T-helper 17 cell (primary cell): Measurements from ENCODE around the gene WDR55. TPM values are rescaled to one million over a fixed set of nuclear protein-coding genes. Genes with fewer than 3 reads are reported as not detected.

ENCODE experiments used
- ATAC-seq: fragments of 150-1000 bp; cut with Tn5 transposase; 2 replicates; pipeline ENCODE4 v1.10.0; 2021; ENCODE audit warnings: mild to moderate bottlenecking, moderate library complexity
- DNase-seq, 3 donors: peaks; one replicate each; pipeline versions ENCODE4 v3.0.0 to v3.0.0-alpha.2; 2020 to 2021
- H3K9me3 ChIP-seq: one replicate; pipeline ENCODE4 v1.7.0; 2013; ENCODE audit warnings: low read length, mild to moderate bottlenecking; ENCODE audit not compliant: control insufficient read depth, poor library complexity, severe bottlenecking
- H3K27ac Mint-ChIP-seq: one replicate; pipeline ENCODE4 v1.8.0; 2022; ENCODE audit warnings: mild to moderate bottlenecking, moderate library complexity, mixed read lengths
- H3K27me3 Mint-ChIP-seq: one replicate; pipeline ENCODE4 v1.8.0; 2022; ENCODE audit warnings: mixed read lengths
- H3K36me3 Mint-ChIP-seq: one replicate; pipeline ENCODE4 v1.8.0; 2022; ENCODE audit warnings: low read depth, mixed read lengths
- H3K4me1 Mint-ChIP-seq: one replicate; pipeline ENCODE4 v1.8.0; 2022; ENCODE audit warnings: mild to moderate bottlenecking, mixed read lengths
- H3K4me3 Mint-ChIP-seq: one replicate; pipeline ENCODE4 v1.8.0; 2022; ENCODE audit warnings: mild to moderate bottlenecking, moderate library complexity, mixed read lengths
- total RNA-seq, 4 donors: library from RNA in 2 of 4; stranded (reverse) in 2 of 4; gene quantifications; one replicate each; pipeline ENCODE4 v1.2.3 and lab custom pipeline; 2022 to 2026

WDR55 gene
- total RNA-seq, 2 donors from 2014 or later = 34.8 to 36.3 TPM

DNA sequence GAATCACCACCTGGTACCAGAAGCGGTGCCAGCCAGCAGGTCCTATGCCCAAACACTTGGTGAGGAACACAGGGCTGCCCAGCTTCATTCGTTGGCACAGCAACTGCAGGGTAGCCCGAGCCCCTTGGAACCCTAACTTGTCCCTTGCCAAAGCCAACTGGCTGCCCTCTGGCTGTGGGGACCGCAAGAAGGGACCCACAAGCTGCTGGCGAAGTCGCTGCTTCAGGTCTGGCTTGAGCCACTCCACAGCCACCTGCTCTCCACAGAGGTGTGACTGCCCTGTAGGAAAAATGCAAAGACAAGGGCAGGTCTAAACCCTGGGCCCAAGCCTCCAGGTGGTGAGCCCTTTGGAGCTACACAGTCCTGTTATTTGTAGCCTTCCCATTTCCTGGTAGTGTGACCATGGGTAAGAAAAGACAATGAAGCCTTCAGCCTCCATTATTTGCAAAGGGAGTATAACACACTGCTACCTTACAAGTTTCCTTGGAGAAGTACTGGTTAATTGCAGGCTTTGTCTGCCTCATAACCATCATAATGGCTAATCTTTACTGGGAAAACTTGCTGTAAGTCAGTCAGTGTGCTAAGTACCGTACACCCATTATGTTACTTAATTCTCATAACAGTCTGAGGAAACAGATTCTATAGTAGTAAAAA lies 6.9 kb downstream of the WDR55 start:
- Mint-ChIP-seq H3K36me3 (peaks cover 2% of the 10 kb centered on the region), H3K27me3 (no peaks in the 10 kb centered on the region), H3K27ac (no peak overlapping the region), H3K4me3 (no peak overlapping the region), H3K4me1 (peaks cover 14% of the 10 kb centered on the region)
- H3K9me3 ChIP-seq = no peaks in the 10 kb centered on the region
- ATAC-seq (no peak), DNase-seq (no peak)

GRCh38 chr5:140672455-140673186 lies 7.9 kb downstream of the WDR55 start:
- Mint-ChIP-seq H3K27me3 (no peaks in the 10 kb centered on the region), H3K4me1 (peaks cover 6% of the 10 kb centered on the region), H3K4me3 (no peak overlapping the region), H3K27ac (no peak overlapping the region), H3K36me3 (peaks cover 2% of the 10 kb centered on the region)
- DNase-seq = no peak
- ATAC-seq = no peak
- no peaks in the 10 kb centered on the region for H3K9me3 ChIP-seq

GRCh38 chr5:140673187-140673976 lies 8.7 kb downstream of the WDR55 start, which contains the start of gene DND1:
TSS of gene DND1 (minus strand) at chr5:140673576. CDS start at chr5:140673542, 34 bp downstream.
- Mint-ChIP-seq H3K4me1 (no peaks in the 10 kb centered on the region), H3K27me3 (no peaks in the 10 kb centered on the region), H3K36me3 (peaks cover 2% of the 10 kb centered on the region), H3K4me3 (no peak within 1 kb of the TSS), H3K27ac (peak within 1 kb of the TSS; percentile 3)
- DNase-seq (no peak), ATAC-seq (no peak)
- no peaks in the 10 kb centered on the region for H3K9me3 ChIP-seq

DNA sequence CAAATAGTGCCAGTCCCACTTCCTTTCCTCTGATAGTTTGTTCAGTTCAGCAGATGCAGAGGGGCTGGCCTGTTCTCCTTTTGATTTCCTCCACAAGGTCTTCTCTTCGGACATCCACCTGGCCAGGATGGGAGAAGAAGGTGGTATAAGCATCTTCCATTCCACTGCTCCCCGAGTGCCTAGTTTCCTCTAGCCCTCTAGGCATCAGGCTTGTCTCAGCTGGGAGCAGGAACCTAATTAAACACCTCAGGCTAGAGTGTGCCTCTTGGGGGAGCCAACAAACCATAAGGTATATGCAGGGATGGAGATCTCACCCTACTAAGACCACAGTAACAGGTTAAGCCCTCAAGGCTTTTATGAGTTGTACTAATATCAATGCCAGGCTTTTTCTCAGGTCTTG lies 9.5 kb downstream of the WDR55 start:
- peaks cover 2% of the 10 kb centered on the region for H3K36me3 Mint-ChIP-seq
- H3K4me3 Mint-ChIP-seq = no peak overlapping the region
- ATAC-seq (no peak), DNase-seq (no peak)
- no peaks in the 10 kb centered on the region for H3K9me3 ChIP-seq
- peak overlapping the region; percentile 3 for H3K27ac Mint-ChIP-seq
- no peaks in the 10 kb centered on the region for H3K4me1 Mint-ChIP-seq
- H3K27me3 Mint-ChIP-seq = no peaks in the 10 kb centered on the region

GRCh38 chr5:140674629-140675028 lies 9.9 kb downstream of the WDR55 start:
- Mint-ChIP-seq H3K4me1 (no peaks in the 10 kb centered on the region), H3K36me3 (peaks cover 2% of the 10 kb centered on the region), H3K27ac (peak overlapping the region; percentile 3), H3K4me3 (no peak overlapping the region), H3K27me3 (no peaks in the 10 kb centered on the region)
- ATAC-seq (no peak), DNase-seq (no peak)
- no peaks in the 10 kb centered on the region for H3K9me3 ChIP-seq

- Mint-ChIP-seq H3K36me3 (peaks cover 7% of the 10 kb centered on the region), H3K27ac (peak overlapping the region; percentile 37), H3K4me3 (no peak overlapping the region), H3K4me1 (no peaks in the 10 kb centered on the region), H3K27me3 (no peaks in the 10 kb centered on the region)
- no peak for ATAC-seq
- no peaks in the 10 kb centered on the region for H3K9me3 ChIP-seq
- no peak for DNase-seq
These were observed 13.2 kb downstream of the WDR55 start for GRCh38 chr5:140677947-140678346.

- Mint-ChIP-seq H3K27ac (no peak overlapping the region), H3K27me3 (no peaks in the 10 kb centered on the region), H3K4me3 (no peak overlapping the region), H3K4me1 (no peaks in the 10 kb centered on the region), H3K36me3 (peaks cover 7% of the 10 kb centered on the region)
- H3K9me3 ChIP-seq = no peaks in the 10 kb centered on the region
- DNase-seq = no peak
- no peak for ATAC-seq
These were observed 14.3 kb downstream of the WDR55 start for GRCh38 chr5:140678993-140679392.

DNA sequence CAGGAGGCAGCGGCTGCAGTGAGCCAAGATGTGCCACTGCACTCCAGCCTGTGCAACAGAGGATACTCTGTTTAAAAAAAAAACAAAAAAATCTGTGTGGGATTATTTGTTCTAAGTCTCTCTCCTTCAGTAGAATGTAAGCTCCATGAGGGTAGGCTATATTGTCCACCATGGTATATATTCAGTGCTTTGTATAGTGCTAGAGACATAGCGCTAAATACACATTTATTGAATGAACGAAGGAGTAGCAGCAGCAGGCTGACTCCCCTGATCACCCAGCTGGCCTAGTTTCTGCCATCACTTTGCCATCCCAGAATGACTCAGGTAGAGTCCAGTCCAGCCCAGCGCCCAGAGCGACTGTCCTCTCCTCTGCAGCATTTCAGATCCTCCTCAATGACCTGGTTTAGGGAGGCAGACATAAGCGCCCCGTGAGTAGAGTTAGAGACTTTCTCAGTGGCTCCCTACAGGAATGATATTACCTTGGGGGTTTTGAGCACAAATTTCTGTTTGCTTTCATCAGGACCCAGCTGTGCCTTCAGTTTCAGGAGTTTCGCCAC lies 25.8 kb downstream of the WDR55 start:
- ATAC-seq (peak; percentile 2), DNase-seq (no peak)
- Mint-ChIP-seq H3K36me3 (no peaks in the 10 kb centered on the region), H3K4me3 (peak overlapping the region; percentile 100), H3K27me3 (no peaks in the 10 kb centered on the region), H3K4me1 (peaks cover 23% of the 10 kb centered on the region), H3K27ac (peak overlapping the region; percentile 98)
- no peaks in the 10 kb centered on the region for H3K9me3 ChIP-seq

DNA sequence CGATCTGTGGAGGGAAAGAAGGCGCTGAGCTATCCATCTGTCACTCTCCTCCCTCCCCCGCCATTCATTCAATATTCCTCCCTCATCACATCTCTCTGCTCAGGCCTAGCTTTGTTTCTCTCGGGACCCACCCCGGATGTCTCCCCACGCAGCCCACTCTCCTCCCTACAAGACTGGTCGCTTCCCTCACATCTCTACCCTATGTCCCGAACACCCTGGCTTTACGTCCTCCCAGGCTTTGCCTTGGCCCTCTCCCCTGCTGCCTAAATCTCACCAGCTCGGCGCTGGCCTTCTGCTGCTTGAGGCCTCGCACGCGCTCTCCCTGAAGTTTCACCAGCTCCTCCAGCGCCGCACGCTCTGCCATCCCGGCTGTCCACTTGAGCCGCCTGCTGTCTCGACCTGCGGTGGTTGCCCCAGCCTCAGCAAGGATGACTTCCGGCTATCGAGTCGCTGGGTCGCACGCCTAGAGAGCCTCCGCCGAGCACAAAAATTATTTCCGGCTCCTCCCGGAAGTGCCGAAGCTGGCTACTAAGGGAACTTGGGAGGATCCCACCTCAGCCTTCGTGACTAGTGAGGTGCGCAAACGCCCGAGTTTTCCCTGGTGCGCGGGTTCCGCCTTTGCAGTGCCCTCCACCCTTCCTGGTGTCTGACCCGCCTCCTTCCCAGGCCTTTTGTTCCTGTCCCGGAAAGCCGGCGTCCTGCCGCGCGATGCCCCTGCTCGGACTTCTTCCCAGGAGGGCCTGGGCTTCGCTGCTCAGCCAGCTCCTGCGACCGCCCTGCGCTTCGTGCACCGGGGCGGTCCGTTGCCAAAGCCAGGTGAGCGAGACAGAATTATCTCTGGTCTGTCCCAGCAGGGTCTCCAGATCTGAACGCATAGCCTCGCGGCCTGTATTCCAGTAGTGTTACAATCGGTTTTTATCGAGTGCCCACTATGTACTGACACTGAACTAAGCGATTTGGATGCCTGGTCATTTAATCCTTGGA lies 26.5 kb downstream of the WDR55 start, which contains the start of the genes HARS1 and HARS2:
TSS of gene HARS1 (minus strand) at position 430 of the 984 bp plus-strand sequence. CDS start at position 364, 66 bp downstream.
TSS of gene HARS2 (plus strand) at position 515 of the 984 bp plus-strand sequence. CDS start at position 709, 194 bp downstream.
- Mint-ChIP-seq H3K36me3 (peaks cover 4% of the 10 kb centered on the region), H3K4me1 (peaks cover 25% of the 10 kb centered on the region), H3K27me3 (no peaks in the 10 kb centered on the region), H3K4me3 (peak within 1 kb of the TSS; percentile 100), H3K27ac (peak within 1 kb of the TSS; percentile 98)
- DNase-seq = peak; percentile 65 to 73 (median 66)
- ATAC-seq = peak; percentile 96
- H3K9me3 ChIP-seq = no peaks in the 10 kb centered on the region

- H3K4me3 Mint-ChIP-seq = no peak overlapping the region
- ATAC-seq = no peak
- peaks cover 14% of the 10 kb centered on the region for H3K36me3 Mint-ChIP-seq
- H3K9me3 ChIP-seq = no peaks in the 10 kb centered on the region
- H3K27me3 Mint-ChIP-seq = no peaks in the 10 kb centered on the region
- peaks cover 25% of the 10 kb centered on the region for H3K4me1 Mint-ChIP-seq
- DNase-seq = no peak
- H3K27ac Mint-ChIP-seq = peak overlapping the region; percentile 24
These were observed 29.6 kb downstream of the WDR55 start for GRCh38 chr5:140694276-140694675.

GRCh38 chr5:140696891-140697492 lies 32.3 kb downstream of the WDR55 start:
- H3K36me3 Mint-ChIP-seq = peaks cover 17% of the 10 kb centered on the region
- H3K4me1 Mint-ChIP-seq = peaks cover 27% of the 10 kb centered on the region
- ATAC-seq (no peak), DNase-seq (no peak)
- no peak overlapping the region for H3K4me3 Mint-ChIP-seq
- H3K27me3 Mint-ChIP-seq = no peaks in the 10 kb centered on the region
- H3K27ac Mint-ChIP-seq = no peak overlapping the region
- H3K9me3 ChIP-seq = no peaks in the 10 kb centered on the region
